Endodermal cell (in vitro differentiated cells): ENCODE data around the gene RNLS. TPM values are rescaled to one million over a fixed set of nuclear protein-coding genes. Genes with fewer than 3 reads are reported as not detected.
"Not testable (repeated sequence)": the region's sequence is repeated elsewhere in the genome, so short reads cannot be mapped to it uniquely, and the experiment has no call there.

Experiments
- DNase-seq: peaks from one replicate; pipeline ENCODE4 v3.0.0-alpha.2; 2017
- H3K27ac ChIP-seq: 2 replicates; pipeline ENCODE4 v1.5.1; 2013; ENCODE audit warnings: mild to moderate bottlenecking, low read depth, low read length, moderate library complexity
- H3K27me3 ChIP-seq: 2 replicates; pipeline ENCODE4 v1.6.1; 2013; ENCODE audit warnings: mild to moderate bottlenecking, low read length, moderate library complexity; ENCODE audit not compliant: insufficient read depth, control insufficient read depth, poor library complexity, severe bottlenecking
- H3K36me3 ChIP-seq: 2 replicates; pipeline ENCODE4 v1.7.0; 2013; ENCODE audit warnings: mild to moderate bottlenecking, low read length, moderate library complexity; ENCODE audit not compliant: control insufficient read depth, insufficient read depth
- H3K4me1 ChIP-seq: one replicate; pipeline ENCODE4 v1.7.0; 2013; ENCODE audit warnings: low read length; ENCODE audit not compliant: control insufficient read depth, insufficient read depth
- H3K4me3 ChIP-seq: 2 replicates; pipeline ENCODE4 v1.5.1; 2013; ENCODE audit warnings: mild to moderate bottlenecking, low read length, moderate library complexity
- H3K9ac ChIP-seq: 2 replicates; pipeline ENCODE4 v1.6.1; 2013; ENCODE audit warnings: mild to moderate bottlenecking, low read length, moderate library complexity; ENCODE audit not compliant: poor library complexity, severe bottlenecking; ENCODE audit errors: extremely low read depth
- H3K9me3 ChIP-seq: 2 replicates; pipeline ENCODE4 v1.6.1; 2013; ENCODE audit warnings: mild to moderate bottlenecking, low read length, moderate library complexity; ENCODE audit not compliant: control insufficient read depth
- H3K27ac Mint-ChIP-seq: 2 replicates; pipeline ENCODE4 v1.8.0; 2020; ENCODE audit warnings: mixed read lengths
- H3K27me3 Mint-ChIP-seq: 2 replicates; pipeline ENCODE4 v1.8.0; 2021; ENCODE audit warnings: mild to moderate bottlenecking, mixed read lengths; ENCODE audit not compliant: insufficient read depth
- H3K36me3 Mint-ChIP-seq: 2 replicates; pipeline ENCODE4 v1.8.0; 2020; ENCODE audit warnings: low read depth, mixed read lengths
- H3K4me1 Mint-ChIP-seq: 2 replicates; pipeline ENCODE4 v1.8.0; 2020; ENCODE audit warnings: mixed read lengths
- H3K4me3 Mint-ChIP-seq: 2 replicates; pipeline ENCODE4 v1.8.0; 2020; ENCODE audit warnings: mild to moderate bottlenecking, moderate library complexity, mixed read lengths
- H3K9me3 Mint-ChIP-seq: 2 replicates; pipeline ENCODE4 v1.8.0; 2020; ENCODE audit warnings: mild to moderate bottlenecking, mixed read lengths
- CTCF ChIP-seq: fragments of 200-600 bp; sonication (generic); conservative IDR thresholded peaks from 2 replicates; pipeline ENCODE4 v1.5.0; 2021; ENCODE audit warnings: antibody characterized with exemption, mild to moderate bottlenecking
- WGBS, 2 experiments: methylation state at CpG; one replicate each; pipeline versions ENCODE4 v1.1.5 to v1.1.7; 2013; ENCODE audit warnings: missing lambda C conversion rate in 2 of 2, mixed read lengths in 1 of 2; ENCODE audit not compliant: insufficient coverage in 1 of 2, insufficient read length in 1 of 2; 5-methylcytosine and 5-hydroxymethylcytosine counted together
- total RNA-seq, 2 donors: library from RNA; stranded (reverse); fragmentation: NEBNext Ultra II Directional in 1 of 2; extraction: Animal tissue kit (Norgen Biotek cat#: 25700) in 1 of 2; gene quantifications; 2 replicates in 1 of 2; 3 replicates in 1 of 2; pipeline ENCODE4 v1.2.1, GENCODE V29; 2021

The RNLS gene
- total RNA-seq, 2 donors from 2014 or later = 10.1 to 12.3 TPM

GRCh38 chr10:88361494-88361893 lies 221.6 kb downstream of the RNLS start:
- Histone ChIP-seq H3K4me3 (no peak overlapping the region), H3K9ac (no peak overlapping the region), H3K4me1 (no peaks in the 10 kb centered on the region), H3K36me3 (no peaks in the 10 kb centered on the region), H3K27me3 (no peaks in the 10 kb centered on the region), H3K9me3 (peaks cover 12% of the 10 kb centered on the region), H3K27ac (no peak overlapping the region)
- Mint-ChIP-seq H3K4me1 (no peaks in the 10 kb centered on the region), H3K9me3 (peaks cover 9% of the 10 kb centered on the region), H3K4me3 (no peak overlapping the region), H3K36me3 (no peaks in the 10 kb centered on the region), H3K27me3 (no peaks in the 10 kb centered on the region), H3K27ac (no peak overlapping the region)
- no peak for TF ChIP-seq CTCF
- WGBS, 2 experiments = 93 to 100% methylated on average over 2 of the region's 2 CpGs
- no peak for DNase-seq

GRCh38 chr10:88355750-88356149 lies 227.4 kb downstream of the RNLS start:
- not testable (repeated sequence) for H3K27ac ChIP-seq
- H3K9me3 Mint-ChIP-seq = peaks cover 59% of the 10 kb centered on the region

GRCh38 chr10:88347597-88348304 lies 235.4 kb downstream of the RNLS start:
- Histone ChIP-seq H3K27ac (no peak overlapping the region), H3K4me3 (peak overlapping the region; percentile 63), H3K9ac (no peak overlapping the region), H3K27me3 (no peaks in the 10 kb centered on the region), H3K9me3 (peaks cover 12% of the 10 kb centered on the region), H3K4me1 (peaks cover 22% of the 10 kb centered on the region), H3K36me3 (no peaks in the 10 kb centered on the region)
- no peak for TF ChIP-seq CTCF
- H3K27me3 Mint-ChIP-seq = peaks cover 3% of the 10 kb centered on the region
- peaks cover 21% of the 10 kb centered on the region for H3K9me3 Mint-ChIP-seq
- H3K4me1 Mint-ChIP-seq = peaks cover 49% of the 10 kb centered on the region
- peak overlapping the region; percentile 9 for H3K27ac Mint-ChIP-seq
- DNase-seq = no peak
- H3K4me3 Mint-ChIP-seq = peak overlapping the region; percentile 14
- H3K36me3 Mint-ChIP-seq = peaks cover 2% of the 10 kb centered on the region
- 51% methylated on average over 2 to 3 of the region's 3 CpGs for WGBS, 2 experiments

More at GRCh38 chr10:88355750-88356149, 227.4 kb downstream of the RNLS start:
- H3K4me1 Mint-ChIP-seq, H3K27me3 ChIP-seq, H3K4me3 ChIP-seq, H3K4me3 Mint-ChIP-seq, H3K9ac ChIP-seq, DNase-seq, H3K36me3 ChIP-seq, H3K4me1 ChIP-seq, H3K27me3 Mint-ChIP-seq, H3K27ac Mint-ChIP-seq: not testable (repeated sequence)
- H3K36me3 Mint-ChIP-seq = peaks cover 10% of the 10 kb centered on the region
- 88 to 93% methylated on average over 7 to 12 of the region's 12 CpGs for WGBS, 2 experiments
- peaks cover 27% of the 10 kb centered on the region for H3K9me3 ChIP-seq
